DOHH2 (cell line): Measurements from ENCODE around the gene ERFL.

Experiments used
- H3F3A ChIP-seq: fragments of 200-600 bp; sonication (generic), shearing (Covaris generic); 2 replicates; pipeline ENCODE4 v1.6.0; 2016; ENCODE audit warnings: antibody characterized with exemption, mild to moderate bottlenecking; ENCODE audit not compliant: control insufficient read depth, insufficient read depth
- H3K27ac ChIP-seq: fragments of 200-600 bp; sonication (generic); 2 replicates; pipeline ENCODE4 v1.5.1; 2014; ENCODE audit warnings: low read depth, mild to moderate bottlenecking, low read length, moderate library complexity
- H3K27me3 ChIP-seq: fragments of 200-600 bp; sonication (generic); 2 replicates; pipeline ENCODE4 v1.6.1; 2014; ENCODE audit warnings: mild to moderate bottlenecking, low read length, mixed read lengths; ENCODE audit not compliant: control insufficient read depth
- H3K36me3 ChIP-seq: fragments of 200-600 bp; sonication (generic); 2 replicates; pipeline ENCODE4 v1.6.1; 2014; ENCODE audit warnings: mild to moderate bottlenecking, low read length, moderate library complexity, mixed read lengths; ENCODE audit not compliant: control insufficient read depth
- H3K4me1 ChIP-seq: fragments of 200-600 bp; sonication (generic); 2 replicates; pipeline ENCODE4 v1.6.1; 2014; ENCODE audit warnings: mild to moderate bottlenecking, low read length, mixed read lengths; ENCODE audit not compliant: control insufficient read depth
- H3K4me2 ChIP-seq: fragments of 200-600 bp; sonication (generic); 2 replicates; pipeline ENCODE4 v1.6.0; 2014; ENCODE audit warnings: mild to moderate bottlenecking, low read length, moderate library complexity
- H3K4me3 ChIP-seq: fragments of 200-600 bp; sonication (generic); 2 replicates; pipeline ENCODE4 v1.5.1; 2014; ENCODE audit warnings: mild to moderate bottlenecking, low read length, mixed read lengths
- H3K79me2 ChIP-seq: fragments of 200-600 bp; sonication (generic); 2 replicates; pipeline ENCODE4 v1.6.1; 2014; ENCODE audit warnings: mild to moderate bottlenecking, low read length, mixed read lengths; ENCODE audit not compliant: control insufficient read depth
- H3K9me2 ChIP-seq: fragments of 200-600 bp; sonication (generic); replicated peaks from 2 replicates; pipeline ENCODE4 v1.6.1; 2014; ENCODE audit warnings: mild to moderate bottlenecking, low read length, mixed read lengths; ENCODE audit not compliant: control insufficient read depth
- H3K9me3 ChIP-seq: fragments of 200-600 bp; sonication (generic); 2 replicates; pipeline ENCODE4 v1.6.1; 2014; ENCODE audit warnings: antibody characterized with exemption, low read length, mixed read lengths; ENCODE audit not compliant: control insufficient read depth, insufficient read depth
- H4K20me1 ChIP-seq: fragments of 200-600 bp; sonication (generic); 2 replicates; pipeline ENCODE4 v1.6.0; 2014; ENCODE audit warnings: low read depth, mild to moderate bottlenecking, antibody characterized with exemption, low read length, moderate library complexity; ENCODE audit not compliant: control insufficient read depth, insufficient read depth
- CTCF ChIP-seq: fragments of 200-600 bp; sonication (generic); IDR thresholded peaks from one replicate; pipeline ENCODE4 v1.5.1; 2014; ENCODE audit warnings: antibody characterized with exemption, mild to moderate bottlenecking, low read depth, low read length; ENCODE audit not compliant: poor library complexity, severe bottlenecking
- EZH2phosphoT487 ChIP-seq: fragments of 200-600 bp; sonication (generic); IDR thresholded peaks from 2 replicates; pipeline ENCODE4 v1.6.1; 2017; ENCODE audit warnings: borderline replicate concordance, mild to moderate bottlenecking, antibody characterized with exemption, low read length, moderate library complexity, mixed read lengths

ERFL gene

DNA sequence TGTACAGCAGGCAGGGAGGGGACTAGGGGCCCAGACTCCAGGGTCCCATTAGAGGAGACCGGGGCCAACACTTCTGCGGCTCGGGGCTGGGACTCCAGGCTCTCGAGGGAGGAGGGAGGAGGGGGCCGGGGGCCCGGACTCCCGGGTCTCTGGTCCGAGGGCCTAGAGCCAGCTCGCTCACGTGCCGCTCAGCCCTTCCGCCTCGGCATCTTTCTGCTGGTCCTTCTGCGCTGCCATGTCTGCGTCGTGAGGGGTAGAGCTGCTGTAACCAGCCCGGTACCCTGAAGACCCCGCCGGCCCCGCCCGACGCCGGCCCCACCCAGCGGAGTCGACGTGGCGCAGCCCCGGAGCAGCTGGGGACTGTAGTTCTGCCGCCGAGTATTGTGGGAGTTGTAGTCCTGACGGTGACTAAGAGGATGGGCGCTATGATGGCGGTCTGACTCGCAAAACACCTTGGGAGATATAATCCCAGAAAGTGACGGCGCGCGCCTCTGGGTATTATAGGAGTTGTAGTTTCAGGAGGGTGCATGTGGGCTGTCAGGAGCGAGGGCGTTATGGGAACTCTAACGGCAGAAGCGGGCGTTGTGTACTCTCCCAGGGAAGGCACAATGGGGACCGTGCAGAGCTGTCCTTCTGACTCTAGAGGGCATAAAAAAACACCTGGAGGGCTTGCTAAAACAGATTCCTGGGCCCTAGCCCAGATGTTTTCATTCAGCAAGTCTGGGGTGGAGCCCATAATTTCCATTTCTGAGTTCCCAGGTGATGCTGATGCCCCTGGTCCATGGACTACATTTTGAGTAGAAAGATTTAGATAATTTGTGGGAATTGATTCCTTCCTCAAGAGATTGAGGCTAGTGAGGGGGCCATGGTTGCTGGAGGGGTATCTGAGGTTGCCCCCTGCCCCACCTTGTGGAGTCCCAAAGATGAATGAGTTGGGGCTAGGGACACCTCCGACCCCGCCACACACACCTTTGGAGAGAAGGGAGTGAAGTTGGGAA, 31.1 kb upstream of the ERFL start, which contains the start of gene RABAC1:
Gene RABAC1 (minus strand): TSS at position 266 of the 998 bp plus-strand sequence. CDS start 29 bp downstream, at position 237.
- H3K4me3 ChIP-seq, result peak within 1 kb of the TSS; percentile 93
- peaks cover 43% of the 10 kb centered on the region for H3K4me1 ChIP-seq
- no peaks in the 10 kb centered on the region for H3K9me3 ChIP-seq
- 0 out of 2 replicates have a peak, but pooled peaks cover 11% of the 10 kb centered on the region for H3F3A ChIP-seq
- H4K20me1 ChIP-seq, result no peaks in the 10 kb centered on the region
- H3K27me3 ChIP-seq, result no peaks in the 10 kb centered on the region
- H3K79me2 ChIP-seq, result peaks cover 21% of the 10 kb centered on the region
- H3K9me2 ChIP-seq, result no peaks in the 10 kb centered on the region
- peaks cover 38% of the 10 kb centered on the region for H3K36me3 ChIP-seq
- TF ChIP-seq EZH2phosphoT487, result no peak
- peak; percentile 56 for TF ChIP-seq CTCF
- H3K4me2 ChIP-seq, result peak within 1 kb of the TSS; percentile 81
- peak within 1 kb of the TSS; percentile 66 for H3K27ac ChIP-seq

DNA sequence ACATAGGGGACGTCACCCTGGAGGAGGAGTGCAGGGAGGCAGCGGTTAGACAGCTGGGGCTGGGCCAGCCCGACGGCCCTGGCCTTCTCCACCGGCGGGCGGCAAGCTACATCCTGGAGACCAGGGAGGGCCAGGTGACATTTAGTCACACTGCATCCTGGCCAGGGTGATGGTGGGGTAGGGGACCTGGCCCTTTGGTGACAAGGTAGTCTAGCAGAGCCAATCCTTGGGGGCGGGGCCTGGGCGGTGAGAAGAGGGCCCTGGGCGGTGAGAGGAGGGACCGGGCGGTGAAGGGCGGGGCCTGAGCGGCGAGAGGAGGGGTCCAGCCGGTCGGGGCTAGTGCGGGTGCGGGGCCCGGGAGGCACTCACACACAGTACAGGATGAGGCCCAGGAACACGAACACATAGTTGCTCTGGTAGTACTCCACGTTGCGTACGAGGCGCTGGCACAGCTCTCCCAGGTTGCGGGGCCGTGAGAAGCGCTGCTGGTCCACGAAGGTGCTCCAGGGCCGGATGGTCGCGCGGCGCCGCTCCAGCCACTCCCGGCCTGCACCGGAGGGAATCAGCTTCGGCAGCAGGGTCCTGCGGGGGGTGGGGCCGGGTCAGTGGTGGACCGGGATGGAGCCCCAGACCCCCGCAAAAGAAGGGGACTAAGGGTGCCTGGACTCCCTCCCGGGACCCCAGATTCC, 30.3 kb upstream of the ERFL start:
- Histone ChIP-seq H3K4me3 (peak overlapping the region; percentile 93), H3K27ac (peak overlapping the region; percentile 66), H4K20me1 (no peaks in the 10 kb centered on the region), H3K4me1 (peaks cover 45% of the 10 kb centered on the region), H3K36me3 (peaks cover 42% of the 10 kb centered on the region), H3K9me3 (no peaks in the 10 kb centered on the region), H3F3A (0 out of 2 replicates have a peak, but pooled peaks cover 11% of the 10 kb centered on the region), H3K9me2 (no peaks in the 10 kb centered on the region), H3K27me3 (no peaks in the 10 kb centered on the region), H3K79me2 (peaks cover 21% of the 10 kb centered on the region), H3K4me2 (peak overlapping the region; percentile 81)
- TF ChIP-seq CTCF (no peak), EZH2phosphoT487 (no peak)

- TF ChIP-seq CTCF, result peak; percentile 87
- no peak for TF ChIP-seq EZH2phosphoT487
- Histone ChIP-seq H3K4me2 (peak overlapping the region; percentile 81), H3K27ac (peak overlapping the region; percentile 66), H3K4me1 (peaks cover 52% of the 10 kb centered on the region), H3K79me2 (peaks cover 21% of the 10 kb centered on the region), H3K4me3 (peak overlapping the region; percentile 93), H3F3A (peaks cover 12% of the 10 kb centered on the region; the same call in 1 of the 2 replicates), H3K9me2 (no peaks in the 10 kb centered on the region), H3K36me3 (peaks cover 42% of the 10 kb centered on the region), H4K20me1 (no peaks in the 10 kb centered on the region), H3K9me3 (no peaks in the 10 kb centered on the region), H3K27me3 (no peaks in the 10 kb centered on the region)
These were observed 29.7 kb upstream of the ERFL start for GRCh38 chr19:41957838-41958366.
